HEK293 (cell line): Measurements from ENCODE around the gene GGA1.

Source experiments
- CTCF ChIA-PET: fragments of 350-600 bp; formaldehyde crosslinking; extraction: SDS; loops from one replicate; lab custom pipeline; 2021; ENCODE audit warnings: antibody characterized with exemption; lab: Yijun Ruan, JAX
- POLR2A ChIA-PET: fragments of 300-600 bp; formaldehyde crosslinking; extraction: SDS; loops from one replicate; lab custom pipeline; 2020; ENCODE audit warnings: antibody characterized with exemption, inconsistent platforms; lab: Yijun Ruan, JAX
- H3K27ac ChIP-seq: fragments of 200-500 bp; sonication (Bioruptor generic); 2 replicates; pipeline ENCODE4 v1.5.1; 2014; ENCODE audit warnings: low read depth, low read length, control low read depth, inconsistent platforms; ENCODE audit errors: extremely low read depth
- H3K36me3 ChIP-seq, 2 experiments: fragments of 200-500 bp in 1 of 2; sonication (Bioruptor generic) in 1 of 2; 1 replicate in 1 of 2; 2 replicates in 1 of 2; pipeline ENCODE4 v1.5.1; 2014 to 2017; ENCODE audit warnings: inconsistent platforms in 2 of 2, low read length in 2 of 2; ENCODE audit not compliant: control insufficient read depth in 2 of 2, insufficient read depth in 1 of 2
- H3K4me1 ChIP-seq: fragments of 200-500 bp; sonication (Bioruptor generic); 2 replicates; pipeline ENCODE4 v1.5.1; 2014; ENCODE audit warnings: mild to moderate bottlenecking, low read length, inconsistent platforms; ENCODE audit not compliant: control insufficient read depth, insufficient read depth
- H3K4me3 ChIP-seq: 2 replicates; pipeline ENCODE4 v1.5.1; 2011; ENCODE audit warnings: low read depth, mild to moderate bottlenecking, control low read depth, low read length, moderate library complexity
- H3K9me3 ChIP-seq: fragments of 200-500 bp; sonication (Bioruptor generic); 2 replicates; pipeline ENCODE4 v1.5.1; 2014; ENCODE audit warnings: low read depth, low read length, inconsistent platforms; ENCODE audit not compliant: control insufficient read depth, insufficient read depth
- BCL11A ChIP-seq: fragments of 450-650 bp; formaldehyde crosslinking; IDR thresholded peaks from 2 replicates; pipeline ENCODE4 v1.5.1; 2016; ENCODE audit warnings: low read depth, missing biosample characterization, missing genetic modification characterization
- EGR2 ChIP-seq: fragments of 450-650 bp; formaldehyde crosslinking; IDR thresholded peaks from 2 replicates; pipeline ENCODE4 v1.5.1; 2016; ENCODE audit warnings: low read depth, missing biosample characterization, missing genetic modification characterization
- GLI4 ChIP-seq: fragments of 450-650 bp; formaldehyde crosslinking; IDR thresholded peaks from 2 replicates; pipeline ENCODE4 v1.5.1; 2016; ENCODE audit warnings: missing biosample characterization, missing genetic modification characterization
- HOXA7 ChIP-seq: sonication (generic); formaldehyde crosslinking; IDR thresholded peaks from 2 replicates; pipeline ENCODE4 v1.8.1; 2022; ENCODE audit warnings: missing genetic modification reagents, borderline replicate concordance
- KLF1 ChIP-seq: fragments of 450-650 bp; formaldehyde crosslinking; IDR thresholded peaks from 2 replicates; pipeline ENCODE4 v1.5.1; 2016; ENCODE audit warnings: missing biosample characterization, missing genetic modification characterization
- REST ChIP-seq: fragments of 450-650 bp; formaldehyde crosslinking; IDR thresholded peaks from 2 replicates; pipeline ENCODE4 v1.5.1; 2016; ENCODE audit warnings: missing biosample characterization, missing genetic modification characterization
- ZBTB10 ChIP-seq: fragments of 450-650 bp; formaldehyde crosslinking; IDR thresholded peaks from 2 replicates; pipeline ENCODE4 v1.5.1; 2016; ENCODE audit warnings: missing biosample characterization, missing genetic modification characterization
- ZBTB20 ChIP-seq: fragments of 450-650 bp; formaldehyde crosslinking; IDR thresholded peaks from 2 replicates; pipeline ENCODE4 v1.5.1; 2016; ENCODE audit warnings: missing biosample characterization, missing genetic modification characterization
- ZBTB44 ChIP-seq: fragments of 450-650 bp; IDR thresholded peaks from 2 replicates; pipeline ENCODE4 v1.5.1; 2018; ENCODE audit warnings: missing biosample characterization, mild to moderate bottlenecking, missing genetic modification characterization
- ZIC2 ChIP-seq: fragments of 450-650 bp; formaldehyde crosslinking; IDR thresholded peaks from 2 replicates; pipeline ENCODE4 v1.5.1; 2016; ENCODE audit warnings: missing biosample characterization, missing genetic modification characterization
- ZNF184 ChIP-seq: fragments of 450-650 bp; IDR thresholded peaks from 2 replicates; pipeline ENCODE4 v1.5.1; 2018; ENCODE audit warnings: missing biosample characterization, mild to moderate bottlenecking, missing genetic modification characterization
- ZNF211 ChIP-seq: fragments of 450-650 bp; formaldehyde crosslinking; IDR thresholded peaks from 2 replicates; pipeline ENCODE4 v1.5.1; 2016; ENCODE audit warnings: low read depth, missing biosample characterization, missing genetic modification characterization
- ZNF221 ChIP-seq: fragments of 450-650 bp; formaldehyde crosslinking; IDR thresholded peaks from 2 replicates; pipeline ENCODE4 v1.5.1; 2017; ENCODE audit warnings: missing biosample characterization, missing genetic modification characterization, borderline replicate concordance
- ZNF23 ChIP-seq: fragments of 450-650 bp; formaldehyde crosslinking; IDR thresholded peaks from 2 replicates; pipeline ENCODE4 v1.5.1; 2016; ENCODE audit warnings: missing biosample characterization, missing genetic modification characterization, borderline replicate concordance
- ZNF239 ChIP-seq: fragments of 450-650 bp; formaldehyde crosslinking; IDR thresholded peaks from 2 replicates; pipeline ENCODE4 v1.5.1; 2016; ENCODE audit warnings: missing biosample characterization, missing genetic modification characterization
- ZNF426 ChIP-seq: fragments of 450-650 bp; formaldehyde crosslinking; IDR thresholded peaks from 2 replicates; pipeline ENCODE4 v1.5.1; 2017; ENCODE audit warnings: missing biosample characterization, missing genetic modification characterization, mild to moderate bottlenecking, inconsistent platforms, moderate library complexity
- ZNF449 ChIP-seq: fragments of 450-650 bp; formaldehyde crosslinking; IDR thresholded peaks from 2 replicates; pipeline ENCODE4 v1.5.1; 2017; ENCODE audit warnings: missing biosample characterization, mild to moderate bottlenecking, missing genetic modification characterization, moderate library complexity
- ZNF510 ChIP-seq: fragments of 450-650 bp; formaldehyde crosslinking; IDR thresholded peaks from 2 replicates; pipeline ENCODE4 v1.5.1; 2018; ENCODE audit warnings: mild to moderate bottlenecking, missing genetic modification characterization, missing biosample characterization; ENCODE audit not compliant: insufficient replicate concordance
- ZNF529 ChIP-seq: fragments of 450-650 bp; formaldehyde crosslinking; IDR thresholded peaks from 2 replicates; pipeline ENCODE4 v1.5.1; 2017; ENCODE audit warnings: missing genetic modification characterization, missing biosample characterization; ENCODE audit not compliant: insufficient replicate concordance
- ZNF560 ChIP-seq: fragments of 450-650 bp; formaldehyde crosslinking; IDR thresholded peaks from 2 replicates; pipeline ENCODE4 v1.5.1; 2017; ENCODE audit warnings: missing biosample characterization, missing genetic modification characterization, borderline replicate concordance
- ZNF654 ChIP-seq: fragments of 450-650 bp; formaldehyde crosslinking; IDR thresholded peaks from 2 replicates; pipeline ENCODE4 v1.5.1; 2016; ENCODE audit warnings: low read depth, missing biosample characterization, missing genetic modification characterization
- ZNF664 ChIP-seq: fragments of 450-650 bp; formaldehyde crosslinking; IDR thresholded peaks from 2 replicates; pipeline ENCODE4 v1.5.1; 2016; ENCODE audit warnings: missing biosample characterization, missing genetic modification characterization
- ZNF791 ChIP-seq: fragments of 450-650 bp; formaldehyde crosslinking; IDR thresholded peaks from 2 replicates; pipeline ENCODE4 v1.5.1; 2016; ENCODE audit warnings: missing biosample characterization, missing genetic modification characterization

The GGA1 gene

GRCh38 chr22:37674248-37674647 is 65.6 kb downstream of the GGA1 start:
- ChIA-PET POLR2A (interaction anchor here (3.4 to 3.9 kb wide), 2 partner anchors 15 to 66 kb away, joined by 13 to 78 read pairs; partner anchors contain the start of genes GGA1 and PDXP), CTCF (interaction anchor here (0.6 to 15.8 kb wide), 4 partner anchors 12 to 160 kb away, joined by 3 to 353 read pairs (median 11); partner anchors contain the start of gene SH3BP1)
- peaks cover 9% of the 10 kb centered on the region for H3K4me1 ChIP-seq
- no peak for TF ChIP-seq BCL11A (tag by site-specific recombination)
- peak; percentile 92 for TF ChIP-seq ZNF664
- no peak overlapping the region for H3K27ac ChIP-seq
- no peaks in the 10 kb centered on the region for H3K36me3 ChIP-seq
- no peak overlapping the region for H3K4me3 ChIP-seq
- H3K9me3 ChIP-seq: no peaks in the 10 kb centered on the region

GRCh38 chr22:37674951-37675929 is 66.6 kb downstream of the GGA1 start, which contains the start of gene LGALS1:
TSS of gene LGALS1 (plus strand) at chr22:37675636. CDS start at chr22:37675703, 67 bp downstream.
- peak within 1 kb of the TSS; percentile 17 for H3K4me3 ChIP-seq
- no peaks in the 10 kb centered on the region for H3K36me3 ChIP-seq
- CTCF ChIA-PET: interaction anchor here (0.6 to 15.8 kb wide), 11 partner anchors 8 to 191 kb away, joined by 3 to 353 read pairs (median 3); partner anchors contain the start of genes NOL12, PDXP and SH3BP1
- H3K4me1 ChIP-seq: peaks cover 9% of the 10 kb centered on the region
- H3K9me3 ChIP-seq: no peaks in the 10 kb centered on the region
- POLR2A ChIA-PET: interaction anchor here (0.7 to 3.9 kb wide), 12 partner anchors 11 to 723 kb away, joined by 3 to 78 read pairs (median 4); partner anchors contain the start of genes GCAT, GGA1, NOL12 and PDXP
- peak within 1 kb of the TSS; percentile 71 for H3K27ac ChIP-seq
- TF ChIP-seq GLI4 (tag by site-specific recombination) (no peak), ZNF529 (tag by site-specific recombination) (no peak), ZBTB20 (tag by site-specific recombination) (peak; percentile 97), ZNF23 (tag by site-specific recombination) (no peak), KLF1 (tag by site-specific recombination) (peak; percentile 98), EGR2 (tag by site-specific recombination) (peak; percentile 65), REST (tag by site-specific recombination) (no peak), ZNF221 (tag by site-specific recombination) (no peak), ZNF560 (tag by site-specific recombination) (no peak), ZNF211 (tag by site-specific recombination) (no peak), HOXA7 (CRISPR knock-in tag) (no peak), ZIC2 (tag by site-specific recombination) (peak; percentile 77), ZNF654 (no peak), ZNF791 (no peak), ZNF449 (tag by site-specific recombination) (peak; percentile 91), ZNF426 (tag by site-specific recombination) (no peak), ZBTB44 (tag by site-specific recombination) (peak; percentile 83), ZNF510 (tag by site-specific recombination) (no peak), ZBTB10 (tag by site-specific recombination) (peak; percentile 36; the same call in 1 of the 2 replicates), ZNF239 (no peak), ZNF184 (tag by site-specific recombination) (no peak)
